SK-N-SH treated with all-trans-retinoic acid at 6 μM for 48 hours (cell line): ENCODE measurements around the gene AHR.

ENCODE experiments used
- BACH2 ChIP-seq: fragments of 250-450 bp; sonication (Bioruptor Pico); IDR thresholded peaks from 2 replicates; pipeline ENCODE4 v1.9.0; 2021; ENCODE audit warnings: mild to moderate bottlenecking, borderline replicate concordance
- CREB5 ChIP-seq: fragments of 250-450 bp; sonication (Bioruptor Pico); IDR thresholded peaks from 2 replicates; pipeline ENCODE4 v1.5.1; 2020; ENCODE audit warnings: low read depth, mild to moderate bottlenecking, moderate library complexity
- CSDC2 ChIP-seq: fragments of 250-450 bp; sonication (Bioruptor Pico); IDR thresholded peaks from 2 replicates; pipeline ENCODE4 v1.5.0; 2020; ENCODE audit warnings: mild to moderate bottlenecking, moderate library complexity
- CSRNP3 ChIP-seq: fragments of 250-450 bp; sonication (Bioruptor Pico); IDR thresholded peaks from 2 replicates; pipeline ENCODE4 v1.5.1; 2021; ENCODE audit warnings: mild to moderate bottlenecking, moderate library complexity
- ESRRG ChIP-seq: fragments of 250-450 bp; sonication (Bioruptor Pico); IDR thresholded peaks from 2 replicates; pipeline ENCODE4 v1.6.1; 2021; ENCODE audit warnings: mild to moderate bottlenecking
- OSR1 ChIP-seq: fragments of 250-450 bp; sonication (Bioruptor Pico); IDR thresholded peaks from 2 replicates; pipeline ENCODE4 v1.8.0; 2022; ENCODE audit warnings: moderate library complexity, mild to moderate bottlenecking, inconsistent platforms
- PATZ1 ChIP-seq: fragments of 250-450 bp; sonication (Bioruptor Pico); IDR thresholded peaks from 2 replicates; pipeline ENCODE4 v1.8.0; 2020; ENCODE audit warnings: mild to moderate bottlenecking, moderate library complexity, borderline replicate concordance
- RARB ChIP-seq: fragments of 250-450 bp; sonication (Bioruptor Pico); IDR thresholded peaks from 2 replicates; pipeline ENCODE4 v1.8.0; 2021; ENCODE audit warnings: mild to moderate bottlenecking, moderate library complexity
- TCF4 ChIP-seq: fragments of 250-450 bp; sonication (Bioruptor Pico); IDR thresholded peaks from 2 replicates; pipeline ENCODE4 v1.8.0; 2021; ENCODE audit warnings: mild to moderate bottlenecking, moderate library complexity, borderline replicate concordance
- TOX ChIP-seq: fragments of 250-450 bp; sonication (Bioruptor Pico); IDR thresholded peaks from 2 replicates; pipeline ENCODE4 v1.8.0; 2021; ENCODE audit warnings: mild to moderate bottlenecking, moderate library complexity, borderline replicate concordance
- ZFP3 ChIP-seq: fragments of 250-450 bp; sonication (Bioruptor Pico); IDR thresholded peaks from 2 replicates; pipeline ENCODE4 v1.5.0; 2020; ENCODE audit warnings: mild to moderate bottlenecking, moderate library complexity
- ZFP30 ChIP-seq: fragments of 450-650 bp; formaldehyde crosslinking; IDR thresholded peaks from 2 replicates; pipeline ENCODE4 v1.5.0; 2022; ENCODE audit warnings: mild to moderate bottlenecking, moderate library complexity
- ZNF565 ChIP-seq: fragments of 450-650 bp; formaldehyde crosslinking; conservative IDR thresholded peaks from 2 replicates; pipeline ENCODE4 v1.5.0; 2020; ENCODE audit warnings: low read depth, mild to moderate bottlenecking, moderate library complexity
- ZNF70 ChIP-seq: fragments of 450-650 bp; formaldehyde crosslinking; IDR thresholded peaks from 2 replicates; pipeline ENCODE4 v1.5.0; 2020; ENCODE audit warnings: mild to moderate bottlenecking, moderate library complexity

- no peak for TF ChIP-seq CSDC2 (CRISPR knock-in tag)
- no peak for TF ChIP-seq CREB5 (CRISPR knock-in tag)
- no peak for TF ChIP-seq BACH2 (CRISPR knock-in tag)
- no peak for TF ChIP-seq PATZ1 (CRISPR knock-in tag)
- no peak for TF ChIP-seq ZFP30 (CRISPR knock-in tag)
- no peak for TF ChIP-seq ZNF565
- no peak for TF ChIP-seq TCF4 (CRISPR knock-in tag)
- TF ChIP-seq OSR1 (CRISPR knock-in tag), result no peak
- TF ChIP-seq ZFP3 (CRISPR knock-in tag), result no peak
- no peak for TF ChIP-seq ESRRG (CRISPR knock-in tag)
- TF ChIP-seq ZNF70, result no peak
- no peak for TF ChIP-seq TOX (CRISPR knock-in tag)
- no peak for TF ChIP-seq RARB
- TF ChIP-seq CSRNP3, result no peak
Measured at GRCh38 chr7:17329440-17329839, 31.0 kb downstream of the AHR start.
